Measurements from ENCODE around the gene SUSD5.

- TF ChIP-seq CTCF (IDR thresholded peaks at IDR 0.05; ENCODE audit: insufficient read depth, low read length, poor library complexity, severe bottlenecking), result no peak
- no peak for TF ChIP-seq EZH2phosphoT487 (conservative IDR thresholded peaks at IDR 0.05; ENCODE audit: low read length)
Observed at GRCh38 chr3:33246786-33247185, 28.2 kb upstream of the SUSD5 start.

Data from SU-DHL-6 (cell line).